GM12878 (cell line): ENCODE measurements around the gene DND1. TPM values are rescaled to one million over a fixed set of nuclear protein-coding genes. Genes with fewer than 3 reads are reported as not detected.

Experiments used
- ATAC-seq: fragments of 200-7000 bp; cut with Tn5 transposase; 3 replicates; pipeline ENCODE4 v1.9.1; 2020; ENCODE audit warnings: mild to moderate bottlenecking, moderate library complexity
- BruUV-seq: library from RNA; stranded (reverse); fragments of 400-500 nt; replicated peaks from 2 replicates; lab custom pipeline; 2021; lab: Mats Ljungman, UMichigan
- CTCF ChIA-PET: fragments of 300-600 bp; sonication (Branson Sonifier 250); formaldehyde crosslinking; extraction: SDS; loops from one replicate; lab custom pipeline; 2021; ENCODE audit warnings: inconsistent platforms; lab: Yijun Ruan, JAX
- POLR2A ChIA-PET: fragments of 350-600 bp; formaldehyde crosslinking; extraction: SDS; loops from one replicate; lab custom pipeline; 2021; ENCODE audit warnings: inconsistent platforms; lab: Charles Lee
- RAD21 ChIA-PET: fragments of 300-600 bp; sonication (Branson Sonifier 250); formaldehyde crosslinking; loops from one replicate; lab custom pipeline; 2023; ENCODE audit warnings: antibody characterized with exemption; ENCODE audit not compliant: unreplicated experiment; lab: Charles Lee
- SMC1A ChIA-PET: fragments of 300-600 bp; sonication (Branson Sonifier 250); formaldehyde crosslinking; loops from one replicate; lab custom pipeline; 2023; ENCODE audit not compliant: unreplicated experiment, uncharacterized antibody; lab: Charles Lee
- DNase-seq: peaks from one replicate; pipeline ENCODE4 v3.0.0-alpha.2; 2011; ENCODE audit warnings: low read depth, low spot score
- FAIRE-seq: peaks from 3 replicates; lab custom pipeline; 2011; peaks lifted over from hg19 to GRCh38; lab: Jason Lieb, UNC
- H2AFZ ChIP-seq: 2 replicates; pipeline ENCODE4 v1.6.0; 2011; ENCODE audit warnings: low read depth, low read length, control low read depth; ENCODE audit not compliant: control insufficient read depth
- H3K27ac ChIP-seq: 2 replicates; pipeline ENCODE4 v1.5.1; 2011; ENCODE audit warnings: control low read depth; ENCODE audit not compliant: control insufficient read depth, insufficient read depth
- H3K27me3 ChIP-seq, 2 experiments: replicated peaks in 1 of 2; 2 replicates each; pipeline versions ENCODE4 v1.6.0 to v1.6.1; 2011; ENCODE audit warnings: low read length in 1 of 2; ENCODE audit not compliant: control insufficient read depth in 2 of 2, insufficient read depth in 2 of 2
- H3K36me3 ChIP-seq, 2 experiments: 2 replicates each; pipeline ENCODE4 v1.5.1; 2011; ENCODE audit warnings: low read length in 1 of 2; ENCODE audit not compliant: control insufficient read depth in 2 of 2, insufficient read depth in 2 of 2
- H3K4me1 ChIP-seq: 2 replicates; pipeline ENCODE4 v1.6.1; 2011; ENCODE audit warnings: mild to moderate bottlenecking, low read length, moderate library complexity, mixed read lengths; ENCODE audit not compliant: control insufficient read depth, insufficient read depth
- H3K4me2 ChIP-seq: 2 replicates; pipeline ENCODE4 v1.6.0; 2011; ENCODE audit warnings: control low read depth; ENCODE audit not compliant: control insufficient read depth, insufficient read depth
- H3K4me3 ChIP-seq: fragments of 200-600 bp; sonication (generic); 2 replicates; pipeline ENCODE4 v1.5.1; 2016
- H3K79me2 ChIP-seq: 2 replicates; pipeline ENCODE4 v1.6.0; 2011; ENCODE audit warnings: low read length; ENCODE audit not compliant: control insufficient read depth, insufficient read depth
- H3K9ac ChIP-seq: 2 replicates; pipeline ENCODE4 v1.8.0; 2011; ENCODE audit warnings: low read length, control low read depth, mixed read lengths; ENCODE audit not compliant: control insufficient read depth, insufficient read depth
- H3K9me3 ChIP-seq: replicated peaks from 3 replicates; pipeline ENCODE4 v1.5.1; 2011; ENCODE audit warnings: mild to moderate bottlenecking, low read length; ENCODE audit not compliant: control insufficient read depth, insufficient read depth
- H4K20me1 ChIP-seq: 2 replicates; pipeline ENCODE4 v1.6.0; 2011; ENCODE audit not compliant: control insufficient read depth, insufficient read depth
- CEBPZ ChIP-seq: fragments of 150-350 bp; IDR thresholded peaks from 2 replicates; pipeline ENCODE4 v1.6.1; 2016; ENCODE audit warnings: low read depth, low read length
- CTCF ChIP-seq, 3 experiments: IDR thresholded peaks in 2 of 3; conservative IDR thresholded peaks in 1 of 3; 2 replicates each; pipeline ENCODE4 v1.5.1; 2011; ENCODE audit warnings: low read depth in 3 of 3, low read length in 3 of 3, mild to moderate bottlenecking in 3 of 3, control low read depth in 2 of 3, moderate library complexity in 2 of 3, inconsistent platforms in 1 of 3, mixed read lengths in 1 of 3; ENCODE audit not compliant: control insufficient read depth in 2 of 3, insufficient read depth in 1 of 3; ENCODE audit errors: extremely low read depth in 1 of 3
- HDGF ChIP-seq: fragments of 450-650 bp; IDR thresholded peaks from 2 replicates; pipeline ENCODE4 v1.6.1; 2016; ENCODE audit warnings: antibody characterized with exemption
- JUND ChIP-seq: IDR thresholded peaks from 2 replicates; pipeline ENCODE4 v1.6.1; 2012; ENCODE audit warnings: low read depth, mild to moderate bottlenecking, low read length, improper control_type of control experiment, moderate library complexity
- KAT2A ChIP-seq: conservative IDR thresholded peaks from 2 replicates; pipeline ENCODE4 v1.6.1; 2011; ENCODE audit warnings: low read depth, low read length; ENCODE audit not compliant: control insufficient read depth
- MTA3 ChIP-seq: IDR thresholded peaks from 2 replicates; pipeline ENCODE4 v1.6.1; 2012; ENCODE audit warnings: low read length, inconsistent platforms, borderline replicate concordance
- MYB ChIP-seq: fragments of 150-350 bp; IDR thresholded peaks from 2 replicates; pipeline ENCODE4 v1.6.1; 2014; ENCODE audit warnings: mild to moderate bottlenecking, low read depth, low read length, borderline replicate concordance
- NFYB ChIP-seq: IDR thresholded peaks from 2 replicates; pipeline ENCODE4 v1.6.1; 2011; ENCODE audit warnings: low read depth, mild to moderate bottlenecking, low read length, improper control_type of control experiment, moderate library complexity; ENCODE audit not compliant: insufficient read depth
- RAD21 ChIP-seq: IDR thresholded peaks from 2 replicates; pipeline ENCODE4 v1.6.1; 2011; ENCODE audit warnings: mild to moderate bottlenecking, low read depth, low read length, moderate library complexity; ENCODE audit not compliant: insufficient read depth
- SMAD5 ChIP-seq: IDR thresholded peaks from 2 replicates; pipeline ENCODE4 v1.6.1; 2016; ENCODE audit warnings: antibody characterized with exemption, low read depth
- ZNF622 ChIP-seq: fragments of 450-650 bp; IDR thresholded peaks from 2 replicates; pipeline ENCODE4 v1.6.1; 2017; ENCODE audit warnings: mild to moderate bottlenecking, inconsistent platforms
- ZNF687 ChIP-seq: fragments of 450-650 bp; IDR thresholded peaks from 2 replicates; pipeline ENCODE4 v1.6.1; 2017; ENCODE audit warnings: mild to moderate bottlenecking, moderate library complexity
- WGBS: methylation state at CpG from one replicate; pipeline ENCODE4 v1.1.6; 2016; ENCODE audit warnings: low lambda C conversion rate; ENCODE audit not compliant: insufficient replicate concordance, insufficient coverage; ENCODE audit errors: missing lambda C conversion rate; 5-methylcytosine and 5-hydroxymethylcytosine counted together
- in situ Hi-C: fragments of 300-500 bp; cut with MboI; formaldehyde crosslinking; loops from 9 replicates; pipeline ENCODE4 v1.14.3; 2018; ENCODE audit warnings: mixed read lengths
- intact Hi-C: fragments of 100-400 bp; cut with micrococcal nuclease; formaldehyde crosslinking; loops from one replicate; pipeline ENCODE4 v1.14.2; 2022; ENCODE audit not compliant: unreplicated experiment
- polyA plus RNA-seq, 11 experiments: library from polyadenylated mRNA; depleted of rRNA in 4 of 11; unstranded in 6 of 11; stranded (reverse) in 5 of 11; fragments of >200 nt; fragmentation: Nextera tagmentation in 4 of 11; fragmentation: Illumina TruSeq in 1 of 11; extraction: Ambion mirVana in 4 of 11; extraction: Trizol in 1 of 11; gene quantifications; 1 replicate in 1 of 11; 2 replicates in 10 of 11; pipeline versions ENCODE4 v1.2.1 to v1.2.3, GENCODE V29; 2011 to 2016; ENCODE audit warnings: inconsistent platforms in 2 of 11, missing spikeins in 2 of 11, low read depth in 1 of 11
- total RNA-seq, 4 experiments: library from RNA; depleted of rRNA in 3 of 4; stranded (reverse); fragments of >200 nt in 3 of 4; fragmentation: Illumina TruSeq in 1 of 4; extraction: Trizol in 1 of 4; gene quantifications; 2 replicates each; pipeline versions ENCODE4 v1.2.1 to v1.2.3, GENCODE V29; 2013 to 2021

DND1 gene
- total and polyA plus RNA-seq, 10 of the 15 experiments (the other 5 are each of a cell fraction or from before 2014, with no cell fraction given): 0.15 to 2.9 (median 0.73) TPM; not detected in 2

GRCh38 chr5:140639148-140639981 lies 34.0 kb downstream of the DND1 start, which contains the start of gene TMCO6:
Gene TMCO6 (plus strand): TSS chr5:140639451. CDS start chr5:140639528, 77 bp downstream.
- FAIRE-seq: peak; percentile 91
- Histone ChIP-seq H3K4me3 (peak within 1 kb of the TSS; percentile 85), H3K27ac (peak within 1 kb of the TSS; percentile 47), H4K20me1 (no peaks in the 10 kb centered on the region), H3K9ac (peak within 1 kb of the TSS; percentile 88), H3K4me1 (peaks cover 4% of the 10 kb centered on the region; the same call in 1 of the 2 replicates), H2AFZ (peak within 1 kb of the TSS; percentile 97), H3K36me3 (peaks cover 0 to 6% of the 10 kb centered on the region in 2 experiments; a peak in 2 of 4 replicates), H3K79me2 (peaks cover 8% of the 10 kb centered on the region), H3K9me3 (no peaks in the 10 kb centered on the region), H3K4me2 (peak within 1 kb of the TSS; percentile 99), H3K27me3 (no peaks in the 10 kb centered on the region)
- ChIA-PET POLR2A (interaction anchor here (0.6 to 1.3 kb wide), 4 partner anchors 8 to 83 kb away, joined by 3 to 10 read pairs (median 4); partner anchors contain the start of genes IK and NDUFA2), SMC1A (interaction anchor here (1.0 to 1.7 kb wide), 5 partner anchors 73 to 461 kb away, joined by 3 to 5 read pairs (median 3); no protein-coding TSS in a partner anchor), CTCF (interaction anchor here (0.8 to 2.9 kb wide), 6 partner anchors 8 to 266 kb away, joined by 3 to 9 read pairs (median 4); partner anchors contain the start of genes EIF4EBP3, IK and NDUFA2), RAD21 (interaction anchor here (0.8 to 1.0 kb wide), 2 partner anchors 8 to 72 kb away, joined by 3 read pairs; partner anchors contain the start of genes IK and NDUFA2)
- peak; percentile 73 for DNase-seq
- in situ Hi-C loops (no loop called here), intact Hi-C loops (loop anchor here (5.0 kb wide), 1 partner anchor 237 kb away; the partner anchor contains the start of gene ANKHD1)
- WGBS: 1% methylated on average over 54 of the region's 63 CpGs
- no TSS peak for BruUV-seq
- ATAC-seq: peak; percentile 97
- TF ChIP-seq ZNF687 (peak; percentile 82), MYB (no peak), JUND (no peak), NFYB (no peak), KAT2A (no peak), MTA3 (no peak), ZNF622 (no peak), CEBPZ (no peak), CTCF (IDR thresholded peaks at IDR 0.05 in 2 of 3, conservative IDR thresholded peaks at IDR 0.05 in 1 of 3; ENCODE audit: control insufficient read depth in 2 of 3, extremely low read depth in 1 of 3, insufficient read depth in 1 of 3, low read depth in 3 of 3, low read length in 3 of 3) (peak; percentile 63 to 71 (median 69)), SMAD5 (no peak; the same call in 1 of the 2 replicates), HDGF (no peak; the same call in 1 of the 2 replicates), RAD21 (peak; percentile 16; the same call in 1 of the 2 replicates)
